Activated CD4-positive, alpha-beta T cell treated with anti-CD3 and anti-CD28 coated beads for 24 hours (primary cell): Measurements from ENCODE around the gene CNOT11.
"Not testable (repeated sequence)": the region's sequence is repeated elsewhere in the genome, so short reads cannot be mapped to it uniquely, and the experiment has no call there.

ENCODE experiments used
- DNase-seq, 2 donors: peaks; one replicate each; pipeline ENCODE4 v3.0.0-alpha.2; 2020; ENCODE audit warnings: low read depth in 2 of 2

CNOT11 gene

GRCh38 chr2:101245468-101245867, 7.2 kb upstream of the CNOT11 start:
- DNase-seq, result not testable (repeated sequence)

GRCh38 chr2:101248756-101249155, 3.9 kb upstream of the CNOT11 start:
- DNase-seq, result not testable (repeated sequence)

- DNase-seq, result no peak
Measured at GRCh38 chr2:101249826-101250225, 2.9 kb upstream of the CNOT11 start.

- not testable (repeated sequence) for DNase-seq
Measured at GRCh38 chr2:101251246-101251781, 1.4 kb upstream of the CNOT11 start.

- DNase-seq, result no peak
Measured at GRCh38 chr2:101251844-101252407, 760 bp upstream of the CNOT11 start.

- peak; percentile 42 to 47 for DNase-seq
Measured at GRCh38 chr2:101253013-101253702, 472 bp downstream of the CNOT11 start.

GRCh38 chr2:101253703-101254450, 1.2 kb downstream of the CNOT11 start:
- DNase-seq, result no peak

- DNase-seq, result no peak
Measured at GRCh38 chr2:101255501-101255900, 2.8 kb downstream of the CNOT11 start.

- DNase-seq, result no peak
Measured at GRCh38 chr2:101256316-101256715, 3.6 kb downstream of the CNOT11 start.

- no peak for DNase-seq
Measured at GRCh38 chr2:101258804-101259203, 6.1 kb downstream of the CNOT11 start.

GRCh38 chr2:101262142-101262541, 9.5 kb downstream of the CNOT11 start:
- no peak for DNase-seq

GRCh38 chr2:101263377-101263800, 10.7 kb downstream of the CNOT11 start:
- no peak for DNase-seq

GRCh38 chr2:101264360-101264939, 11.8 kb downstream of the CNOT11 start:
- DNase-seq, result no peak

GRCh38 chr2:101265893-101266499, 13.3 kb downstream of the CNOT11 start:
- no peak for DNase-seq

GRCh38 chr2:101267671-101268656, 15.3 kb downstream of the CNOT11 start:
- no peak for DNase-seq

- DNase-seq, result no peak
Measured at GRCh38 chr2:101270700-101271259, 18.1 kb downstream of the CNOT11 start.

GRCh38 chr2:101272045-101272784, 19.5 kb downstream of the CNOT11 start:
- DNase-seq, result no peak

- no peak for DNase-seq
Measured at GRCh38 chr2:101273056-101273455, 20.4 kb downstream of the CNOT11 start.

GRCh38 chr2:101274142-101274541, 21.5 kb downstream of the CNOT11 start:
- DNase-seq, result no peak

GRCh38 chr2:101277111-101277510, 24.4 kb downstream of the CNOT11 start:
- DNase-seq, result no peak
